ENCODE results near the gene MRPS25. TPM values are rescaled to one million over a fixed set of nuclear protein-coding genes. Genes with fewer than 3 reads are reported as not detected.

The MRPS25 gene
- total RNA-seq, 1 donor from 2014 or later = 27.0 TPM

DNA sequence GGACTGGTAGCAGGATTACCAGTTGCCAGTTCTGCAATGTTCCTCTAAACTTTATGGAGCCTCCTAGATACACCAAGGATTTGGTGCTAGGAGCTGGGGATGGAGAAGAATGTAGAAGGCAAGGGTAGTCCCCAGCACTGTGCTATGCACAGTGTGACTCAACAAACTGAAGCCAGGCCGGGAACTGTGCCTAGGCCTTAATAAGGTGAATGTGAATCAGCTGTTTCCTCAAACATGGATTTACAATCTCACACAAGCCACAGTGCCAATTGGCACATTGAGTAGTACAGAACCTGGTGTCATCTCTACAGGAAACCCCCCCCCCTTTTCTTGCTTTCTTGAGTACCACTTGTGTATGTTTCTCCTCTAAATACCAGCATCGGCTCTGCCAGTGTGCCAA, 32.5 kb downstream of the MRPS25 start:
- TF ChIP-seq POLR2A (IDR thresholded peaks at IDR 0.05) = no peak
- TF ChIP-seq, protein P1, sequence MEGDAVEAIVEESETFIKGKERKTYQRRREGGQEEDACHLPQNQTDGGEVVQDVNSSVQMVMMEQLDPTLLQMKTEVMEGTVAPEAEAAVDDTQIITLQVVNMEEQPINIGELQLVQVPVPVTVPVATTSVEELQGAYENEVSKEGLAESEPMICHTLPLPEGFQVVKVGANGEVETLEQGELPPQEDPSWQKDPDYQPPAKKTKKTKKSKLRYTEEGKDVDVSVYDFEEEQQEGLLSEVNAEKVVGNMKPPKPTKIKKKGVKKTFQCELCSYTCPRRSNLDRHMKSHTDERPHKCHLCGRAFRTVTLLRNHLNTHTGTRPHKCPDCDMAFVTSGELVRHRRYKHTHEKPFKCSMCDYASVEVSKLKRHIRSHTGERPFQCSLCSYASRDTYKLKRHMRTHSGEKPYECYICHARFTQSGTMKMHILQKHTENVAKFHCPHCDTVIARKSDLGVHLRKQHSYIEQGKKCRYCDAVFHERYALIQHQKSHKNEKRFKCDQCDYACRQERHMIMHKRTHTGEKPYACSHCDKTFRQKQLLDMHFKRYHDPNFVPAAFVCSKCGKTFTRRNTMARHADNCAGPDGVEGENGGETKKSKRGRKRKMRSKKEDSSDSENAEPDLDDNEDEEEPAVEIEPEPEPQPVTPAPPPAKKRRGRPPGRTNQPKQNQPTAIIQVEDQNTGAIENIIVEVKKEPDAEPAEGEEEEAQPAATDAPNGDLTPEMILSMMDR (IDR thresholded peaks at IDR 0.05) = no peak
- no peak for TF ChIP-seq POLR2AphosphoS5 (IDR thresholded peaks at IDR 0.05; ENCODE audit: insufficient read depth in 1 of 2, low read depth in 1 of 2)
- H3K4me3 ChIP-seq = no peak overlapping the region
- intact Hi-C loops (cut with DNase I) = no loop called here
- no peaks in the 10 kb centered on the region for H3K4me1 ChIP-seq
- peaks cover 0 to 83% of the 10 kb centered on the region in 2 donors for H3K36me3 ChIP-seq
- no peaks in the 10 kb centered on the region for H3K9me3 ChIP-seq
- H3K27ac ChIP-seq = no peak overlapping the region
- no peaks in the 10 kb centered on the region for H3K27me3 ChIP-seq
- no peak for DNase-seq (ENCODE audit: extremely low spot score in 2 of 2)

DNA sequence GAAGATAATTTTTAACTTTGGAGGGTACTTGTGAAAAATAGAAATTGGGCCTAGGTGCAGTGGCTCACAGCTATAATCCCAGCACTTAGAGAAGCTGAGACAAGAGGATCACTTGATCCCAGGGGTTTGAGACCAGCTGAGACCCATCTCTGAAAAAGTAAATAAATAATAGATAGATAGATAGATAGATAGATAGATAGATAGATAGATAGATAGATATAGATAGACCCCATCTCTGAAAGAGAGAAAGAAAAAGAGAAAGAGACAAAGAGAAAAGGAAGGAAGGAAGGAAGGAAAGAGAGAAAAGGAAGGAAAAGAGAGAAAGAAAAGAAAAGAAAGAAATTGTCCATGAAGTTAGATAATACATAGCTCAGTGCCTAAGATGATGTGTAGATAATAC, 35.5 kb downstream of the MRPS25 start:
- Histone ChIP-seq H3K4me3 (no peak overlapping the region), H3K27me3 (no peaks in the 10 kb centered on the region), H3K27ac (no peak overlapping the region), H3K4me1 (no peaks in the 10 kb centered on the region), H3K9me3 (no peaks in the 10 kb centered on the region), H3K36me3 (peaks cover 0 to 75% of the 10 kb centered on the region in 2 donors)
- no peak for TF ChIP-seq POLR2AphosphoS5 (IDR thresholded peaks at IDR 0.05; ENCODE audit: insufficient read depth in 1 of 2, low read depth in 1 of 2)
- TF ChIP-seq, protein P1 (IDR thresholded peaks at IDR 0.05) = no peak
- TF ChIP-seq POLR2A (IDR thresholded peaks at IDR 0.05) = no peak
- no peak for DNase-seq (ENCODE audit: extremely low spot score in 2 of 2)
- intact Hi-C loops (cut with DNase I) = no loop called here

DNA sequence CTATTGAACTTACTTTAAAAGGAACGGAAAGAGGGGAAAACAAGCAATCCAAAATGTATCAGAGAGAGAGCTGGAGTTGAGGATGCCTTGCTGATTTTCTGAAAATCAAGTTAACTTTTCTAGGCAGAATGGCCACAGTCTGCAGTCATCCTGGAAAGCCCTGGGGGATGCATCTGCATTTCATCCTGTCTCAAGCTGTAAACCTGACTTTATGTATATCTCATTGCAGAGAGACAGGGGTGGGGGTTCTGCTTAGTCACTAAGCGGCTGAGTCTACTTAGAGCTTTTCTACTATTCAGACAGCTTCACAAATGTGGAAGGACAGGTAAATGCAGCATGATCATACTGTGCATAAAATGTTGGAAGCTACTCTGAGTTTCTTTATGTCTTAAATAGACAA, 41.4 kb downstream of the MRPS25 start:
- no peak for DNase-seq (ENCODE audit: extremely low spot score in 2 of 2)
- Histone ChIP-seq H3K27me3 (no peaks in the 10 kb centered on the region), H3K36me3 (peaks cover 0 to 77% of the 10 kb centered on the region in 2 donors), H3K4me3 (no peak overlapping the region), H3K9me3 (no peaks in the 10 kb centered on the region), H3K27ac (no peak overlapping the region), H3K4me1 (no peaks in the 10 kb centered on the region)
- TF ChIP-seq, protein P1 (IDR thresholded peaks at IDR 0.05) = no peak
- no peak for TF ChIP-seq POLR2A (IDR thresholded peaks at IDR 0.05)
- intact Hi-C loops (cut with DNase I) = no loop called here

DNA sequence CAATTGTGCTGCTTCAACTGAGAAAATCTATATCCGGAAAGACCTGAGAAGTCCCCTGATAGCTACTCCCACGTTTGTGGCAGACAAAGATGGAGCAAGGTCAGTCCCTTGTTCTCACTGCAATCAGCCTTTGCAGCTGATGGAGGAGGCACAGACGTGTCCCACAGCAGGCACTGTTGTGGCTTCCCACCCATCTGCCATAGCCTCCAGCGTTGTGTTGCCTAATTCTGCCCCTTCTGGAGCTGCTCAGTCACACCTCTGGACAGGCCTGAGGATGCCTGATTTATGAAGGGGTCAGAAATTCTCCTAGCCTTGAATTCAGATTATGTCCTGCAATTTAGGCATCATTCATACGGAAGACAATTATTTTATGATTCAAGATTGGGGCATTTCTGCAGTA, 41.9 kb downstream of the MRPS25 start:
- TF ChIP-seq, protein P1 (IDR thresholded peaks at IDR 0.05) = no peak
- no peak overlapping the region for H3K4me3 ChIP-seq
- intact Hi-C loops (cut with DNase I) = no loop called here

DNA sequence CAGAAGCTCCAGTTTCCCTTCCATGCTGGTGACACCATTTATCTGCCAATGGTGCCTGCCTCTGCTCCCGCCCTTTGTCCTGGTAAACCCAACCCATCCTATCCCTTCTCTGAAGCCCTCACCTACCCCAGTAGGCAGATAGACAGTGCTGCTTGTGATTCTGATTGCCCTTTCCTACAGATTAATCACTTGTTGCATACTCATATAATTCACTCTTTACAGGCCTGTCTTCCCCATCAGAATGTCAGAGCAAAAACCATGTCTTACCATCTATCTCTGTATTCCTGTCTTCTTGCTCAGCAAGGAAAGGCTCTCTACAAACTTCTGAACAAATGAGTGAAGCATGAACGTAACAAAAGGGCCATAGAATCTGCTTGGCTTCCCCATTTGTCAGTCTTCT, 47.9 kb downstream of the MRPS25 start:
- Histone ChIP-seq H3K27ac (no peak overlapping the region), H3K9me3 (no peaks in the 10 kb centered on the region), H3K4me3 (no peak overlapping the region), H3K27me3 (no peaks in the 10 kb centered on the region), H3K36me3 (peaks cover 0 to 65% of the 10 kb centered on the region in 2 donors), H3K4me1 (no peaks in the 10 kb centered on the region)
- TF ChIP-seq POLR2AphosphoS5 (IDR thresholded peaks at IDR 0.05; ENCODE audit: insufficient read depth in 1 of 2, low read depth in 1 of 2) (no peak), POLR2A (IDR thresholded peaks at IDR 0.05) (no peak)
- TF ChIP-seq, protein P1 (IDR thresholded peaks at IDR 0.05) = no peak
- intact Hi-C loops (cut with DNase I) = no loop called here
- DNase-seq (ENCODE audit: extremely low spot score in 2 of 2) = no peak

More for the DNA sequence above, 41.9 kb downstream of the MRPS25 start:
- no peaks in the 10 kb centered on the region for H3K9me3 ChIP-seq
- no peak for DNase-seq (ENCODE audit: extremely low spot score in 2 of 2)
- H3K36me3 ChIP-seq = peaks cover 0 to 73% of the 10 kb centered on the region in 2 donors
- H3K4me1 ChIP-seq = no peaks in the 10 kb centered on the region
- H3K27me3 ChIP-seq = no peaks in the 10 kb centered on the region
- no peak overlapping the region for H3K27ac ChIP-seq

Measured in vagina (tissue), 2 donors.